Measurements from ENCODE around the gene BFSP2.

DNA sequence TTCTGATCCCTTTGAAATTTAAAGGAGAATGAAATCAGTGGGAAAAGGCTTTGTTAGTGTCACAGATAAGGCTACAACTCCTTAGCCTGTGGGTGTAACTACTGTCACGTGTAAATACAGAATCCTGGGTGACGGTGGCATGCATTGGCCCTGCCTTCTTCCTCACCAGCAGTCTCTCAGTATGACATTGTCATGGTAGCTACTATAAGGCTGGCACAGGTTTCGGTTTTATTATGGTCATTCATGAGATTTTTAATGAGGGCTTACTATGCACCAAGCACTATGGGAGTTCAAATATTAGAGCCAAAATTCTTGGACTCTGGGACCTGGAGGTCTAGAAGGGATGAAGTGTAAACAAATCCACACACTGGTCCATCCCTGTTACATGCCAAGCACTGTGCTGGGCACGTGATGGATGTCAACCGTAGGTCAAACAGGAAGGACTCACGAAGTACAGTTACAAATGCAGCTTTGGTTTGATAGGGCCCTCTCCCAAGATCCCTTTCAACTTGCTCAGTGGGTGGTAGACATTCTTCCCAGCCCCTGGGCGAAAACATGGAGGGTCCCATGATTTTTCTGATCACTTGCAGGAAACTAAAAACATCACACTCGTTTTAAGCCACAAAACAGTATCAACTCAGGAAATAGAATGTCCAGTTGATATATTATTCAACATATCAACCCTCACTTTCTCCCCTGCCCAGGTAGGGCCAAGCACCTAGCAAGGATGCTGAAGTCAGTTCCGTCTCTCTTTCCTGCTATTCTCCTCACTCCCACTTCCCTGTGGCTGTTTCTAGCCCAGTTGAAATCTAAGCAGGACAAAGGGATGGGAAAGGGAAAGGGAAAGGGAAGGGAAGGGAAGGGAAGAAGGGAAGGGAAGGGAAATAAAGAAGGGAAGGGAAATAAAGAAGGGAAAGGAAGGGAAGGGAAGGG is 25.3 kb downstream of the BFSP2 start:
- TF ChIP-seq, protein P1, sequence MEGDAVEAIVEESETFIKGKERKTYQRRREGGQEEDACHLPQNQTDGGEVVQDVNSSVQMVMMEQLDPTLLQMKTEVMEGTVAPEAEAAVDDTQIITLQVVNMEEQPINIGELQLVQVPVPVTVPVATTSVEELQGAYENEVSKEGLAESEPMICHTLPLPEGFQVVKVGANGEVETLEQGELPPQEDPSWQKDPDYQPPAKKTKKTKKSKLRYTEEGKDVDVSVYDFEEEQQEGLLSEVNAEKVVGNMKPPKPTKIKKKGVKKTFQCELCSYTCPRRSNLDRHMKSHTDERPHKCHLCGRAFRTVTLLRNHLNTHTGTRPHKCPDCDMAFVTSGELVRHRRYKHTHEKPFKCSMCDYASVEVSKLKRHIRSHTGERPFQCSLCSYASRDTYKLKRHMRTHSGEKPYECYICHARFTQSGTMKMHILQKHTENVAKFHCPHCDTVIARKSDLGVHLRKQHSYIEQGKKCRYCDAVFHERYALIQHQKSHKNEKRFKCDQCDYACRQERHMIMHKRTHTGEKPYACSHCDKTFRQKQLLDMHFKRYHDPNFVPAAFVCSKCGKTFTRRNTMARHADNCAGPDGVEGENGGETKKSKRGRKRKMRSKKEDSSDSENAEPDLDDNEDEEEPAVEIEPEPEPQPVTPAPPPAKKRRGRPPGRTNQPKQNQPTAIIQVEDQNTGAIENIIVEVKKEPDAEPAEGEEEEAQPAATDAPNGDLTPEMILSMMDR (IDR thresholded peaks at IDR 0.05; ENCODE audit: low read depth, low read length, poor library complexity, severe bottlenecking), result no peak
- no peak for TF ChIP-seq EZH2phosphoT487 (IDR thresholded peaks at IDR 0.05; ENCODE audit: borderline replicate concordance, low read length)
